Astrocyte (in vitro differentiated cells and primary cell): Measurements from ENCODE around the gene COLGALT1. TPM values are rescaled to one million over a fixed set of nuclear protein-coding genes. Genes with fewer than 3 reads are reported as not detected.

ENCODE experiments used
- DNase-seq: peaks from one replicate; pipeline ENCODE4 v3.0.0-alpha.2; 2010; ENCODE audit warnings: low read depth
- FAIRE-seq: peaks from 2 replicates; lab custom pipeline; 2011; peaks lifted over from hg19 to GRCh38; lab: Jason Lieb, UNC
- H2AFZ ChIP-seq: 2 replicates; pipeline ENCODE4 v1.6.0; 2012; ENCODE audit warnings: low read depth, low read length, inconsistent platforms
- H3K27ac ChIP-seq: 2 replicates; pipeline ENCODE4 v1.5.1; 2011; ENCODE audit warnings: low read depth, low read length, inconsistent platforms
- H3K27me3 ChIP-seq: 2 replicates; pipeline ENCODE4 v1.6.0; 2011; ENCODE audit warnings: low read length, inconsistent platforms; ENCODE audit not compliant: insufficient read depth
- H3K36me3 ChIP-seq: 2 replicates; pipeline ENCODE4 v1.5.1; 2011; ENCODE audit warnings: low read length, inconsistent platforms; ENCODE audit not compliant: insufficient read depth
- H3K4me1 ChIP-seq: 2 replicates; pipeline ENCODE4 v1.5.1; 2011; ENCODE audit warnings: low read length, inconsistent platforms; ENCODE audit not compliant: insufficient read depth
- H3K4me2 ChIP-seq: 2 replicates; pipeline ENCODE4 v1.6.0; 2012; ENCODE audit warnings: low read length, inconsistent platforms
- H3K4me3 ChIP-seq: 2 replicates; pipeline ENCODE4 v1.5.1; 2011; ENCODE audit warnings: low read depth, mild to moderate bottlenecking, low read length, inconsistent platforms; ENCODE audit not compliant: insufficient read depth
- H3K79me2 ChIP-seq: 2 replicates; pipeline ENCODE4 v1.6.0; 2012; ENCODE audit warnings: mild to moderate bottlenecking, low read length, inconsistent platforms; ENCODE audit not compliant: insufficient read depth
- H3K9ac ChIP-seq: 2 replicates; pipeline ENCODE4 v1.6.0; 2012; ENCODE audit warnings: mild to moderate bottlenecking, low read length, inconsistent platforms
- H3K9me3 ChIP-seq: 2 replicates; pipeline ENCODE4 v1.5.1; 2012; ENCODE audit warnings: low read depth, mild to moderate bottlenecking, low read length, inconsistent platforms; ENCODE audit not compliant: insufficient read depth
- H4K20me1 ChIP-seq: 2 replicates; pipeline ENCODE4 v1.6.0; 2012; ENCODE audit warnings: low read length, inconsistent platforms; ENCODE audit not compliant: insufficient read depth
- H3K27ac Mint-ChIP-seq: one replicate; pipeline ENCODE4 v1.8.0; 2021; ENCODE audit warnings: mild to moderate bottlenecking, mixed read lengths; ENCODE audit not compliant: unreplicated experiment
- H3K27me3 Mint-ChIP-seq: one replicate; pipeline ENCODE4 v1.8.0; 2021; ENCODE audit warnings: low read depth, mixed read lengths; ENCODE audit not compliant: unreplicated experiment
- H3K36me3 Mint-ChIP-seq: one replicate; pipeline ENCODE4 v1.8.0; 2021; ENCODE audit warnings: low read depth, mixed read lengths; ENCODE audit not compliant: unreplicated experiment
- H3K4me1 Mint-ChIP-seq: one replicate; pipeline ENCODE4 v1.8.0; 2021; ENCODE audit warnings: low read depth, mixed read lengths; ENCODE audit not compliant: unreplicated experiment
- H3K4me3 Mint-ChIP-seq: one replicate; pipeline ENCODE4 v1.8.0; 2021; ENCODE audit warnings: mild to moderate bottlenecking, moderate library complexity, mixed read lengths; ENCODE audit not compliant: unreplicated experiment
- H3K9me3 Mint-ChIP-seq: one replicate; pipeline ENCODE4 v1.8.0; 2021; ENCODE audit warnings: mild to moderate bottlenecking, mixed read lengths; ENCODE audit not compliant: unreplicated experiment
- EZH2 ChIP-seq: IDR thresholded peaks from 2 replicates; pipeline ENCODE4 v1.6.1; 2012; ENCODE audit warnings: mild to moderate bottlenecking, low read length, inconsistent platforms; ENCODE audit not compliant: insufficient read depth
- total RNA-seq: library from RNA; stranded (reverse); gene quantifications from 2 replicates; pipeline ENCODE4 v1.2.1, GENCODE V29; 2021
- TF ChIP-seq, protein P1 (sequence below): IDR thresholded peaks from 2 replicates; pipeline ENCODE4 v1.5.1; 2011; ENCODE audit warnings: low read depth, mild to moderate bottlenecking, inconsistent platforms, low read length, moderate library complexity; ENCODE audit not compliant: insufficient read depth

The COLGALT1 gene
- total RNA-seq, 1 donor from 2014 or later = 137 TPM

DNA sequence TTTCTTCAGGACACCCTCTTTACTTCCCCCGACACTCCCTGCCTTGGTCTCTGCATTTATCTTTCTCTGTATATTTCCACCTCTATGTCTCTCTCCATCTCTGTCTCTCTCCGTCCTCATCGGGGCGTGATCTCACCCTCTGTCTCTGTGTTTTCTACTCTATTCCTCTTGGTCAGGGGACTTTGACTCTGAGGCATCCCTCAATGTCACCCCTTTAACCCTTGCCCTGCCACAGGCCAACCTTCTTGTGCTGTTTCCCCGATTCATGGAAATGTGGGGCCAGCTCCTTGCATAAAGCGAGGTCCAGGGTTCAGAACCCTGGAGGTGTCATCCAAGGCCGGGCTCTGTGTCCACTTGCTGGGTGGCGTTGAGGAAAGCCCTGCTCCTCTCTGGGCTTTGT lies 46.8 kb downstream of the COLGALT1 start:
- Mint-ChIP-seq H3K4me1 (no peaks in the 10 kb centered on the region), H3K27ac (no peak overlapping the region), H3K9me3 (peaks cover 4% of the 10 kb centered on the region), H3K27me3 (peaks cover 37% of the 10 kb centered on the region), H3K36me3 (no peaks in the 10 kb centered on the region), H3K4me3 (no peak overlapping the region)
- H3K9ac ChIP-seq = no peak overlapping the region
- H3K36me3 ChIP-seq = no peaks in the 10 kb centered on the region
- no peaks in the 10 kb centered on the region for H3K79me2 ChIP-seq
- TF ChIP-seq EZH2 = no peak
- TF ChIP-seq, protein P1, sequence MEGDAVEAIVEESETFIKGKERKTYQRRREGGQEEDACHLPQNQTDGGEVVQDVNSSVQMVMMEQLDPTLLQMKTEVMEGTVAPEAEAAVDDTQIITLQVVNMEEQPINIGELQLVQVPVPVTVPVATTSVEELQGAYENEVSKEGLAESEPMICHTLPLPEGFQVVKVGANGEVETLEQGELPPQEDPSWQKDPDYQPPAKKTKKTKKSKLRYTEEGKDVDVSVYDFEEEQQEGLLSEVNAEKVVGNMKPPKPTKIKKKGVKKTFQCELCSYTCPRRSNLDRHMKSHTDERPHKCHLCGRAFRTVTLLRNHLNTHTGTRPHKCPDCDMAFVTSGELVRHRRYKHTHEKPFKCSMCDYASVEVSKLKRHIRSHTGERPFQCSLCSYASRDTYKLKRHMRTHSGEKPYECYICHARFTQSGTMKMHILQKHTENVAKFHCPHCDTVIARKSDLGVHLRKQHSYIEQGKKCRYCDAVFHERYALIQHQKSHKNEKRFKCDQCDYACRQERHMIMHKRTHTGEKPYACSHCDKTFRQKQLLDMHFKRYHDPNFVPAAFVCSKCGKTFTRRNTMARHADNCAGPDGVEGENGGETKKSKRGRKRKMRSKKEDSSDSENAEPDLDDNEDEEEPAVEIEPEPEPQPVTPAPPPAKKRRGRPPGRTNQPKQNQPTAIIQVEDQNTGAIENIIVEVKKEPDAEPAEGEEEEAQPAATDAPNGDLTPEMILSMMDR = no peak
- no peaks in the 10 kb centered on the region for H3K9me3 ChIP-seq
- H3K27me3 ChIP-seq = peaks cover 15% of the 10 kb centered on the region
- H3K27ac ChIP-seq = no peak overlapping the region
- FAIRE-seq = no peak
- no peak for DNase-seq
- H2AFZ ChIP-seq = no peak overlapping the region
- H3K4me2 ChIP-seq = no peak overlapping the region
- H4K20me1 ChIP-seq = no peaks in the 10 kb centered on the region
- H3K4me1 ChIP-seq = peaks cover 6% of the 10 kb centered on the region
- H3K4me3 ChIP-seq = no peak overlapping the region

DNA sequence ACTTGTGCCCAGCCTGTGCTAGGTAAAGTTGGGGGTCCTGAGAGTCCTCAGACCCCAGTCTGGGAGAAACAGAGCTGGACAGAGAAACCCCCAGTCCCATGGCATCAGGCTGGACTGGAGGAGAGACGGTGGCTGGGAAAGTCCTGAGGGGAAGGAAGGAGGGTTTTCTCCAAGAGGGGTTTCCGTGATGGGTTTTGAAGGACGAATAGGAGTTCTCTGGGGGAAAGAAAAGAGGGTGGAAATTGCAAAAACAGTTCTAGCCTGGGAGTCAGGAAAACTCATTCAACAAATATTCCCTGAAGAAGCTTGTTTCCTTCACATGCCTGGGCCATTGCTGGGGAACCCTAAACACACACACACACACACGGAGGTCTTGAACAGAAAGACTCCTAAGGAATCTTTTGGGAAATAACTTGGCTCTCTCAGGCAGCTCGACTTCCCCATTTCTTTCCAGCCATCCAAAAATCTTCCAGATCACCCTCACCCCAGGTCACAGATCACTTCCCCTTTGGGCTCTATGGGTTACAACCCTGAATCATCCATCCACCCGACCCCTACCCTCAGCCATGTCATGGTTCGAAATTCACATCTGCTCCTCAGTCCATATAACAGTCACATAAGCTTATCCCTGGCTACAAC lies 47.5 kb downstream of the COLGALT1 start:
- no peak overlapping the region for H3K4me2 ChIP-seq
- no peaks in the 10 kb centered on the region for H3K9me3 ChIP-seq
- Mint-ChIP-seq H3K27me3 (peaks cover 37% of the 10 kb centered on the region), H3K27ac (no peak overlapping the region), H3K9me3 (peaks cover 4% of the 10 kb centered on the region), H3K4me3 (no peak overlapping the region), H3K36me3 (no peaks in the 10 kb centered on the region), H3K4me1 (no peaks in the 10 kb centered on the region)
- no peaks in the 10 kb centered on the region for H3K36me3 ChIP-seq
- peaks cover 15% of the 10 kb centered on the region for H3K27me3 ChIP-seq
- H3K9ac ChIP-seq = no peak overlapping the region
- H3K79me2 ChIP-seq = no peaks in the 10 kb centered on the region
- H3K4me1 ChIP-seq = peaks cover 6% of the 10 kb centered on the region
- TF ChIP-seq, protein P1 = no peak
- TF ChIP-seq EZH2 = no peak
- H2AFZ ChIP-seq = no peak overlapping the region
- H4K20me1 ChIP-seq = no peaks in the 10 kb centered on the region
- H3K27ac ChIP-seq = no peak overlapping the region
- DNase-seq = no peak
- H3K4me3 ChIP-seq = no peak overlapping the region
- FAIRE-seq = no peak

DNA sequence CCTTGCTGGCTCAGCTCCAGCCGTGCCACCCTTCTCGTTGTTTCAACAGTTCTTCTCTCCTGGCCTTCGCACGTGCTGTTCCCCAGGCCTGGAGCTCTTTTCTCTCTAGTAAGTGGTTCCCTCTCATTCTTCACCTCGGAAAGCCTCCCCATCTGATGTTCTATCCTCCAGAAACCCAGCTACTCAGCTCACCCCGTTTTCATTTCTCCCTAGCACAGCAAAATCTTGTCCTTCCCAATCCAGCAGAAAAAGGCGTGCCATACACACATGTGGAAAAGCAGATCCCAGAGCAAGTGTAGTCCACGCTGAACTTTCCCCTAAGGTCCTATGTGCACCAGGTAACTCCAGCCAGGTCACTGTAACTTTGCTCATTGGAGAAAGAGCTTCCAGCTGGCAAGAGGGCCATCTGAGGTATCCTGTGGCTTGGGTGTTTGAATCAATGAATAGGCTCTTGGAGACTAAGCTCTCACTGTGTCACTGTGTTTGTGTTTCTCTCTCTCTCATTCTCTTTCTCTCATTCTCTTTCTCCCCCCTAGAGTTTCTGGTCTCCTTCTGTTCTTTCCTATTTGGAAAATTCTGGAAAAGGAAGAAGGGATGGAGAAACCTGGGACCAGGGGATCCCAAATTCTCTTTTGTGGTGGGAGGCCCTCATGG lies 49.0 kb downstream of the COLGALT1 start:
- DNase-seq (no peak), FAIRE-seq (no peak)

More for the DNA sequence above, 49.0 kb downstream of the COLGALT1 start:
- Histone ChIP-seq H3K79me2 (no peaks in the 10 kb centered on the region), H3K4me2 (no peak overlapping the region), H3K4me3 (no peak overlapping the region), H3K36me3 (no peaks in the 10 kb centered on the region), H3K4me1 (peaks cover 6% of the 10 kb centered on the region), H3K9me3 (no peaks in the 10 kb centered on the region), H3K27me3 (peaks cover 15% of the 10 kb centered on the region), H3K9ac (no peak overlapping the region), H3K27ac (no peak overlapping the region), H4K20me1 (no peaks in the 10 kb centered on the region), H2AFZ (no peak overlapping the region)
- no peaks in the 10 kb centered on the region for H3K4me1 Mint-ChIP-seq
- no peak overlapping the region for H3K27ac Mint-ChIP-seq
- no peaks in the 10 kb centered on the region for H3K36me3 Mint-ChIP-seq
- peaks cover 37% of the 10 kb centered on the region for H3K27me3 Mint-ChIP-seq
- peak overlapping the region; percentile 7 for H3K4me3 Mint-ChIP-seq
- peaks cover 4% of the 10 kb centered on the region for H3K9me3 Mint-ChIP-seq
- TF ChIP-seq, protein P1 = no peak
- TF ChIP-seq EZH2 = no peak
